ENCODE measurements around the gene YBEY.

Gene YBEY

DNA sequence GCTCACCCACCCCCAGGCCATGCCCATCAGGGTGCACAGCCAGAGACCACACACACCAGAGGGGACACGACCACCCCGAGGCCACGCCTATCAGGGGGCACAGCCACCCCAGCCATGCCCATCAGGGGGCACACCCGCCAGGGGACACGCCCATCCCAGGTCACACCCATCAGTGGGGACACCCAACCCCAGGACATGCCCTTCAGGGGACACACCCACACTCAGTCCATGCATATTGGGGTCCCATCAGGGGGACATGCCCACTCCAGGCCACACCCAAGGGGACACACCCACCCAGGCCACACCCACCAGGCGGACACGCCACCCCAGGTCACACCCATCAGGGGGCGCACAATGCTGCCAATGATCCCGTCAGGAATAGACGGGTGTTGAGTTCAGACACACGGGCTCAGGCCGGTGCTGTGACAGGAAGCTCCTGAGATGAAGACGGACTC is 21.4 kb upstream of the YBEY start:
- no peak overlapping the region for H3K14ac ChIP-seq (ENCODE audit: low read length in 2 of 2)
- H2BK15ac ChIP-seq (ENCODE audit: low read depth, poor library complexity, severe bottlenecking) = no peak overlapping the region
- no peaks in the 10 kb centered on the region for H3K9me3 ChIP-seq (ENCODE audit: control insufficient read depth, low read length)
- no peak overlapping the region for H4K8ac ChIP-seq (ENCODE audit: low read length)
- H3K36me3 ChIP-seq (ENCODE audit: control insufficient read depth in 1 of 2, insufficient read depth in 2 of 2, low read depth in 1 of 2, low read length in 2 of 2) = peaks cover 72 to 86% of the 10 kb centered on the region in 2 experiments
- H3K27me3 ChIP-seq (ENCODE audit: control insufficient read depth in 1 of 2, insufficient read depth in 1 of 2, low read length in 2 of 2) = no peaks in the 10 kb centered on the region
- H4K91ac ChIP-seq (ENCODE audit: low read length) = no peak overlapping the region
- no peak overlapping the region for H3K4ac ChIP-seq (ENCODE audit: low read depth in 1 of 2, low read length in 2 of 2)
- H2AK5ac ChIP-seq (ENCODE audit: low read length, severe bottlenecking) = no peak overlapping the region
- 95% methylated on average over 13 of the region's 13 CpGs for WGBS
- H3K9ac ChIP-seq (ENCODE audit: low read length) = no peak overlapping the region
- no peak overlapping the region for H3K18ac ChIP-seq (ENCODE audit: low read depth in 1 of 2, low read length in 2 of 2)
- no peak overlapping the region for H2BK12ac ChIP-seq (ENCODE audit: low read length in 2 of 2)
- H3K27ac ChIP-seq (ENCODE audit: low read length, poor library complexity, severe bottlenecking) = no peak overlapping the region
- H3K4me2 ChIP-seq (ENCODE audit: low read length, poor library complexity, severe bottlenecking) = no peak overlapping the region
- H3K23ac ChIP-seq (ENCODE audit: low read length in 2 of 2) = no peak overlapping the region
- DNase-seq = no peak
- no peak overlapping the region for H2BK5ac ChIP-seq (ENCODE audit: low read depth, low read length, poor library complexity, severe bottlenecking)
- no peak overlapping the region for H2AFZ ChIP-seq (ENCODE audit: low read depth, low read length)
- H3K4me3 ChIP-seq (ENCODE audit: insufficient read depth in 1 of 2, low read depth in 1 of 2, low read length in 2 of 2) = no peak overlapping the region
- H2BK120ac ChIP-seq (ENCODE audit: low read depth, low read length) = no peak overlapping the region
- H3K4me1 ChIP-seq (ENCODE audit: control insufficient read depth, insufficient read depth, low read depth, low read length) = peaks cover 10% of the 10 kb centered on the region
- peaks cover 25% of the 10 kb centered on the region for H3K79me1 ChIP-seq (replicated peaks; ENCODE audit: low read length, poor library complexity, severe bottlenecking)

DNA sequence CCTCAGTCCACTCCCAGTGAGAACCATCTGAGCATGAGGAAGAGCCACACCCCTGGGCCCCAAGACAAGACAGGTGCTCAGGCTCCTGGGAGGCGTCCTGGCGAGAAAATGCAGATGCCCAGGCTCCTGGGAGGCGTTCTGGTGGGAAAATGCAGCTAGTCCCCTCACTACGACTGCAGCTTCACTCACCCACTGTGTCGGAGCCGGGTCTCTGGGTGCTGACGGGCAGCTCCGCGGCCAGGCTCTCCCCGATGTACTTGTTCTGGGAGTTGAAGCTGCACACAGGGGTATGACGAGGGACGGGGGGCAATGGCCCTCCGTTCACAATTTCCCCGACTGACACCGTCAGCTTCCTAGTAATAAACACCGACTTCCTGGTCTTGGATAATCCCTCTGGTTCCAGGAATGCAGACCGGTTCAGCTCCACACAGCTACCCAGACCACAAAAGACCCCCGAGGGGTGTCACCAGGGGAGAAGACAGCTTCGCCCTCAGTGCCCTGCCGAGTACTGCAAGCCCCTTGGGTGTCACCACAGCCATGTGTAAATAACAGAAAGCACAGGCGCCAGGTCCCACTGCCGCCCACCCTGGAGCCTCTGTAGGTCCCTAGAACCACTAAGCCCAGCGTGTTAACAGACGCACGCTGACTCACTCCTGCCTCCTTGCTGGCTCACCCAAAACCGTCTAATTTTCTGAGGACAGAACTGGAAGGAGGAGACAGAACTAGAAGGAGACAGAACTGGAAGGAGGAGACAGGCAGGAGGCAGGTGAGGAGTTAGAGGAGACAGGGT is 20.2 kb upstream of the YBEY start:
- no peaks in the 10 kb centered on the region for H3K9me3 ChIP-seq (ENCODE audit: control insufficient read depth, low read length)
- H3K4me1 ChIP-seq (ENCODE audit: control insufficient read depth, insufficient read depth, low read depth, low read length) = peaks cover 12% of the 10 kb centered on the region
- H3K4me3 ChIP-seq (ENCODE audit: insufficient read depth in 1 of 2, low read depth in 1 of 2, low read length in 2 of 2) = no peak overlapping the region
- H2BK12ac ChIP-seq (ENCODE audit: low read length in 2 of 2) = no peak overlapping the region
- no peak overlapping the region for H3K23ac ChIP-seq (ENCODE audit: low read length in 2 of 2)
- H3K36me3 ChIP-seq (ENCODE audit: control insufficient read depth in 1 of 2, insufficient read depth in 2 of 2, low read depth in 1 of 2, low read length in 2 of 2) = peaks cover 70 to 86% of the 10 kb centered on the region in 2 experiments
- no peak overlapping the region for H3K27ac ChIP-seq (ENCODE audit: low read length, poor library complexity, severe bottlenecking)
- peaks cover 24% of the 10 kb centered on the region for H3K79me1 ChIP-seq (replicated peaks; ENCODE audit: low read length, poor library complexity, severe bottlenecking)
- no peaks in the 10 kb centered on the region for H3K27me3 ChIP-seq (ENCODE audit: control insufficient read depth in 1 of 2, insufficient read depth in 1 of 2, low read length in 2 of 2)
- H2BK5ac ChIP-seq (ENCODE audit: low read depth, low read length, poor library complexity, severe bottlenecking) = no peak overlapping the region
- no peak for DNase-seq
- no peak overlapping the region for H2BK120ac ChIP-seq (ENCODE audit: low read depth, low read length)
- H2AFZ ChIP-seq (ENCODE audit: low read depth, low read length) = no peak overlapping the region
- H3K4me2 ChIP-seq (ENCODE audit: low read length, poor library complexity, severe bottlenecking) = no peak overlapping the region
- H3K4ac ChIP-seq (ENCODE audit: low read depth in 1 of 2, low read length in 2 of 2) = no peak overlapping the region
- WGBS = 90% methylated on average over 26 of the region's 26 CpGs
- no peak overlapping the region for H4K8ac ChIP-seq (ENCODE audit: low read length)
- no peak overlapping the region for H2AK5ac ChIP-seq (ENCODE audit: low read length, severe bottlenecking)
- no peak overlapping the region for H3K14ac ChIP-seq (ENCODE audit: low read length in 2 of 2)
- no peak overlapping the region for H3K18ac ChIP-seq (ENCODE audit: low read depth in 1 of 2, low read length in 2 of 2)
- H4K91ac ChIP-seq (ENCODE audit: low read length) = no peak overlapping the region
- H2BK15ac ChIP-seq (ENCODE audit: low read depth, poor library complexity, severe bottlenecking) = no peak overlapping the region
- no peak overlapping the region for H3K9ac ChIP-seq (ENCODE audit: low read length)

DNA sequence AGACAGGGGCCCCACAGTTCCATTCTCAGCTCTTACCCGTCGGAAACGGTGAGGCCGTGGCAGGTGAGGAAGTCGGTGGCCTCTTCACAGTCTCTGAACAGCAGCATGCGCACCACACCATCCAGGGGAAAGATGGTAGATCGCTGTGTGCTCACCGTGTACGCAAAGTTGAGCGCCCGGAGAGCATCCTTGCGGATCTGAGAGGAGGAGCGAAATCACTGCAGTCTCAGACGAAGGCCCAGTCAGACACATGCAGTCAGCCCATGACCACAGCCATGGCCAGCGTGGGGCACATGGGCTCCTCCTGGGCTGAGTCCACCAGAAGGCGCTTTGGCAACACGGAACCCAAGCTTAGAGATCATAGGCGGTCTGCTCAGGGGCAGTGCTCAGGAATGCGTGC is 19.2 kb upstream of the YBEY start:
- WGBS = 91% methylated on average over 18 of the region's 19 CpGs
- Histone ChIP-seq H3K27ac (ENCODE audit: low read length, poor library complexity, severe bottlenecking) (no peak overlapping the region), H3K18ac (ENCODE audit: low read depth in 1 of 2, low read length in 2 of 2) (no peak overlapping the region), H2BK12ac (ENCODE audit: low read length in 2 of 2) (no peak overlapping the region), H3K79me1 (replicated peaks; ENCODE audit: low read length, poor library complexity, severe bottlenecking) (peaks cover 22% of the 10 kb centered on the region), H2BK15ac (ENCODE audit: low read depth, poor library complexity, severe bottlenecking) (no peak overlapping the region), H3K9ac (ENCODE audit: low read length) (no peak overlapping the region), H3K14ac (ENCODE audit: low read length in 2 of 2) (no peak overlapping the region), H3K4ac (ENCODE audit: low read depth in 1 of 2, low read length in 2 of 2) (no peak overlapping the region), H3K4me3 (ENCODE audit: insufficient read depth in 1 of 2, low read depth in 1 of 2, low read length in 2 of 2) (no peak overlapping the region), H3K9me3 (ENCODE audit: control insufficient read depth, low read length) (no peaks in the 10 kb centered on the region), H3K27me3 (ENCODE audit: control insufficient read depth in 1 of 2, insufficient read depth in 1 of 2, low read length in 2 of 2) (no peaks in the 10 kb centered on the region), H3K4me1 (ENCODE audit: control insufficient read depth, insufficient read depth, low read depth, low read length) (peaks cover 12% of the 10 kb centered on the region), H4K91ac (ENCODE audit: low read length) (no peak overlapping the region), H3K4me2 (ENCODE audit: low read length, poor library complexity, severe bottlenecking) (no peak overlapping the region), H4K8ac (ENCODE audit: low read length) (no peak overlapping the region), H2AFZ (ENCODE audit: low read depth, low read length) (no peak overlapping the region), H3K36me3 (ENCODE audit: control insufficient read depth in 1 of 2, insufficient read depth in 2 of 2, low read depth in 1 of 2, low read length in 2 of 2) (peaks cover 72 to 86% of the 10 kb centered on the region in 2 experiments), H2BK5ac (ENCODE audit: low read depth, low read length, poor library complexity, severe bottlenecking) (no peak overlapping the region), H2BK120ac (ENCODE audit: low read depth, low read length) (no peak overlapping the region), H3K23ac (ENCODE audit: low read length in 2 of 2) (no peak overlapping the region), H2AK5ac (ENCODE audit: low read length, severe bottlenecking) (no peak overlapping the region)
- no peak for DNase-seq

DNA sequence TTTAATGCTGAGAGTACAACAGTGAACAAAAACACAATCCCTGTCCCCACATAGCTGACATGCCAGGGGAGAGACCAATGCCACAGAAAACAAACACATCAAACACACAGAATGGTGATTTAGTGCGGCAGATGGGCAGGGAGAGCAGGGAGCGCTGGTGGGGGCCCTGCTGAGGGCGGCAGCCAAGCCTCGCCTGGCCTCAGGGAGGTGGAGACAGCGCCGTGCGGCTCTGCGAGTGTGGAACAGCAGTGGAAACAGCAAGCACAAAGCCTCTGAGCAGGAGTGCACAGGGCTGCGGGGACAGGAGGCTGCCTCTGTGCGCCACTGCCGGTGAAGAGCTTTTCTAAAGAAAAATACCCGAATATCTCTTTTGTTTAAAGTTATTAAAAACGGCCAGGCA is 17.8 kb upstream of the YBEY start:
- Histone ChIP-seq H3K23ac (ENCODE audit: low read length in 2 of 2) (no peak overlapping the region), H2AK5ac (ENCODE audit: low read length, severe bottlenecking) (no peak overlapping the region), H3K4ac (ENCODE audit: low read depth in 1 of 2, low read length in 2 of 2) (no peak overlapping the region), H4K8ac (ENCODE audit: low read length) (no peak overlapping the region), H3K27me3 (ENCODE audit: control insufficient read depth in 1 of 2, insufficient read depth in 1 of 2, low read length in 2 of 2) (no peaks in the 10 kb centered on the region), H2BK120ac (ENCODE audit: low read depth, low read length) (no peak overlapping the region), H4K91ac (ENCODE audit: low read length) (no peak overlapping the region), H3K9me3 (ENCODE audit: control insufficient read depth, low read length) (no peaks in the 10 kb centered on the region), H3K79me1 (replicated peaks; ENCODE audit: low read length, poor library complexity, severe bottlenecking) (peaks cover 32% of the 10 kb centered on the region), H3K4me1 (ENCODE audit: control insufficient read depth, insufficient read depth, low read depth, low read length) (peaks cover 12% of the 10 kb centered on the region), H3K9ac (ENCODE audit: low read length) (no peak overlapping the region), H2BK5ac (ENCODE audit: low read depth, low read length, poor library complexity, severe bottlenecking) (no peak overlapping the region), H3K36me3 (ENCODE audit: control insufficient read depth in 1 of 2, insufficient read depth in 2 of 2, low read depth in 1 of 2, low read length in 2 of 2) (peaks cover 83 to 93% of the 10 kb centered on the region in 2 experiments), H2AFZ (ENCODE audit: low read depth, low read length) (no peak overlapping the region), H3K27ac (ENCODE audit: low read length, poor library complexity, severe bottlenecking) (no peak overlapping the region), H3K4me2 (ENCODE audit: low read length, poor library complexity, severe bottlenecking) (no peak overlapping the region), H3K14ac (ENCODE audit: low read length in 2 of 2) (no peak overlapping the region), H2BK15ac (ENCODE audit: low read depth, poor library complexity, severe bottlenecking) (no peak overlapping the region), H2BK12ac (ENCODE audit: low read length in 2 of 2) (no peak overlapping the region), H3K4me3 (ENCODE audit: insufficient read depth in 1 of 2, low read depth in 1 of 2, low read length in 2 of 2) (no peak overlapping the region), H3K18ac (ENCODE audit: low read depth in 1 of 2, low read length in 2 of 2) (no peak overlapping the region)
- no peak for DNase-seq
- 96% methylated on average over 13 of the region's 13 CpGs for WGBS
